ENCODE results near the gene NEUROD6.

The NEUROD6 gene

DNA sequence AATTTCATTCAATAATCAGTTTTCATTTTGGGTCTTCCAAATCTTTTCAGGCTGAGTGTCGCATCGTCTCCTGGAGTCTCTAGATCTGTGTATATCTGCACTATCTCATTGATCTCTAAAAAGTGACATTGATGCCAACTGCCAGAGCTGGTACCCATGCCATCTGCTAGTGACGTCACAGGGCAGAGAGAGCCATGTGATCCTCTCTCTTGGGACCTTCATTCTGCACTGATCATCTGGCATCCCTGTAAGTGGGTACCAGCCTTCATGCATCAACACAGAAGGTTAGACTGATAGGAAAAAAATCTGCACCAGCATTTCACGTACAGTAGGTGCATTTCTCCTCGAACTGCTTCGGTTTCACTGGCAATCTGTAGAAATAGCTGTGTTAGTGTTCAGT lies at the start of gene NEUROD6:
TSS of gene NEUROD6 (minus strand) at position 124 of the 400 bp plus-strand sequence. CDS start 1,458 bp downstream, outside the sequence.
- DNase-seq (ENCODE audit: low read depth in 2 of 2), result no peak

DNA sequence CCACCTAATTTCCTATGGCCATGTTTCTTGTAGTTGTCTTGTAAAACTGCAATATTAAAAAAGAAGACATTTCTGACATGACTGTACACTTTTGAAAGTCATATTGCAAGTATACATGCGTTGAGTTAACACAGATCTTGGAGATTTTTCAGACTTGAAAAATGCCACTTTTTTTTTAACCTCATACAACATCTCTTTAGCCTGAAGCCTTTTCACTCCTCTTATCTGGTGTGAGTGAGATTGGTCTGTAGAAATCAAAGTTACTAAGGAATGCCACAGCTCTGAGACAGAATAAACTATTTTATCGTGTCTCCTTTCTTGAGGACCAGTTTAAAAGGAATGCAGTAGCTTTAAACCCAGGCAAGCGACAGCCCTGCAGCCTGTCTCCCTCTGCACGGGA lies 43.9 kb upstream of the NEUROD6 start:
- DNase-seq (ENCODE audit: low read depth in 2 of 2), result no peak

DNA sequence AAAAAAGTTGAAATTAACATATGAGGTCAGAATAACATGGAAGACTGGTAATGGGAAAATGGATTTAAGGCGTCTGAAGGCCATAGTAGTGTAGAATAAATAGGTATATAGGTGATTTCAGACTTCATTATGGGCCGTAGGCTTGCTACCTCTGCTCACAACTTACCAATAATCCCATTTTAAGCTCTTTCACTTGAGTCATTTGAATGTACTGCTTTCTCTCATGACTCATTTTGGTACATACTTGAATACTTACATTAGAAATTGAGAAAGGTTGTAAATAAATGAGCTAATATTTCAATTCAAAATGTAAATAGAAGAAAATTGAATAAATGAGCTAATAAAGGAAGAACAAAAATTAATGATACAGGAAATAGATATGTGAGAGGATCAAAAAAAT lies 42.2 kb upstream of the NEUROD6 start:
- no peak for DNase-seq (ENCODE audit: low read depth in 2 of 2)

DNA sequence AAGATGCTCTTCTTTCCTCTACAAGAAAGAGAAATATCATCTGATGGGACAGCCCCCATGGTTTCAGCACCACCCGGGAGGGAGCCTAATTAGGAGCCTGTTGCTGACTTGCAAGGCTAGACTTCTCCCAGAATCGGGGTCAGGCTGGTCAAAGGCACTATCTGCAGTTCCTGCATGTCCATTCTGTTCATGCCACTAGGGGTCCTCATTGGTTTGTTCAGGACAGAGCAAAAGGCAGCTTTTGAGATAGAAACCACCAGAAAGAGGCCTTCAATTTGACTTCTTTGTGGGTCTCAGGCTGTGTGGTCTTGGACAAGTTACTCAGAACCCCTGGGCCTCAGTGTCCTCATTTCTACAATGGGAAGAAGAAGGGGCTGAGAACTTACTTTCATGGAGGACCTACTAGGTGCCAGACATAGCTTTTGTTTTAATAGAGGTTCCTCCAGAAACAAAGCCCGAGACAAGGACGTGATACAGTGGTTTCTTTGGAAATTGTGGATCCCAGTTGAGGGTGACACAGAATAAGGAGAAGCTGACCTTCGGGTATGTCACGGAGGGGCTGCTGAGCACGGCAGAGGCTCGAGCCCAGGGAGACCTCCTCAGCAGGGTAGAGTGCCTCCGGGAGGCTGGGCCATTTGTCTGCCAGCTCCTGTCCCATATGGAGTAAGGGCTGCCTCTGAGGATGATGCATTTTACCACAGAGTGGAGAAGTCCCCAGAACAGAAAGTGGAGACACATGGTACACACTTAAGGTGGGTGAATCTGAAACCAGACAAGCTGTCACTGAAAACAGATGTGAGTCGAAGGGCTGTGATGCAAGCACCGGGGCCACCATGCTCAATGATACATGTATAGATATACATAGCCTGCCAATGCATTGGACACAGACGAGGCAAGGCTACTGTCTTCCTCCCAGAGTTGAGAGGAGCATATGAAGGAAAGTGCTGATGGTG lies 33.1 kb upstream of the NEUROD6 start:
- no peak for DNase-seq (ENCODE audit: low read depth in 2 of 2)

DNA sequence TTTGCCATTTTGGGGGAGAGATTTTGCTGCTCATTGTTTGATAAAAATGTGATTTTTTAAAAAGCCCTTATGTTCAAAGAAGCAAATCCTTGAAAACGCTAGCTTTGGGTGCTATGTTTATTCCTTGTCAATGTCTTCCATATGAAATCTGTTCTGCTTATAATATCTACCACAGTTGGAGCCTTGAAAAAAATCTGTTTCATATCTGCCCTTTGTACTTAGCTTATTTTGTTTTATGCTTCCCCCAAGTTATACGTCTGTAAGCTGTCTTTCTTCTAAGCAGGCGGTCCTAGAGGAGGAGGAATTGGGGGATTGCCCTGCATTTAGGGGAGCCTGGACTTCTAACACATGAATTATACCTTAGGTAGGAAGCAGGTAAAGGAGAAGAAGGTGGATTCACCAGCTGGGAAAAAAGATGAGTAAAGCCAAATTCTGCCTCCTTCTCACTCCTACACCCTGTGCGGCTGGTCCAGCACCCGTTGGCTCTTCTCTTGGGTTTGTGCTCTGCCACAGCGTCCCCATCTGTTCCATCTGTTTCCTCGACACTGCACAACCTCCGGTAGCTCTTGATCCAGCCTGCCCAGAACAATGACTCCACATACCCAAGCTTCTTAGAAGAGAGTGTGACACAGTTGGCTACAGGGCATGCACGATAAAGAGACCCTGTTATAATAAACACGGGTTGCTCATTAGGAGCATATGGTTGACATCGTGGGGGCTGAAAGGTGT lies 31.9 kb upstream of the NEUROD6 start:
- DNase-seq (ENCODE audit: low read depth in 2 of 2), result no peak

DNA sequence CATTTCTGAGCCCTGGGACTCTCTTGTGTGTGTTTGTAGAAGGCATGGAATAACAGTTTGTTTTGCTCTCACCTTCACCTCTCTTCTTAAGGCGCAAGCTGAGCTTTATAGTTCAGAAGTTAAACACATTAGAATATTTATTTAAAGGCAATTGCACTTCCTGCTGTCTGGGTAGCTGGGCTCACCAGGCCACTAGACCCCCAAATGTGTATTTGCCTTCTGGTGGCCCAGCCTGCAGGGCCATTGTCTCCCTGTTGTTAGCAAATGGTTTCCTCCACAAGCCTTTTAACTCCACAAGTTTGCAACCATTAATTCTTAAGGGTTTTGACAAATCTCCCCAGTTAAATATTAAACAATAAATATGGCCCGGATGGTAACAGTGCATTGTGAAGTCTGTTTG lies 31.1 kb upstream of the NEUROD6 start:
- DNase-seq (ENCODE audit: low read depth in 2 of 2), result no peak

DNA sequence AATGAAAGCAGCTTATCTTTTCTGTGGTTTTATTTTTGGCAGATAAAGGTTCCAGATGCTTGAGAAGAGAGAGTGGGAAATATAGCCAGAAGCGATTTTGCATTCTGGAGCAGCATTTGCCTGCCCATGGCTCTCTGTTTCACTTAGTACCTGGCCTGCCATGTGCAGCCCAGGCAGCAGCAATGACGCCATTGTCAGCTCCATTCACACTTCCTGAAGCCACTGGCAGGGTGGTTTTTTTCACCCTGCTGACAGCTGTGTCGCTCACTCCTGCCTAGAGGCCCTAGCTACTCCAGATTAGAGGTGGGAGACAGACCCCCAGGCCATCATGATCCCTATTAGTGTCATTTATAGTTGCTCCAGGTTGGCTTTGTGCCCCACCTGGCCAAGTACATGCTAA lies 30.1 kb upstream of the NEUROD6 start:
- DNase-seq (ENCODE audit: low read depth in 2 of 2), result no peak

DNA sequence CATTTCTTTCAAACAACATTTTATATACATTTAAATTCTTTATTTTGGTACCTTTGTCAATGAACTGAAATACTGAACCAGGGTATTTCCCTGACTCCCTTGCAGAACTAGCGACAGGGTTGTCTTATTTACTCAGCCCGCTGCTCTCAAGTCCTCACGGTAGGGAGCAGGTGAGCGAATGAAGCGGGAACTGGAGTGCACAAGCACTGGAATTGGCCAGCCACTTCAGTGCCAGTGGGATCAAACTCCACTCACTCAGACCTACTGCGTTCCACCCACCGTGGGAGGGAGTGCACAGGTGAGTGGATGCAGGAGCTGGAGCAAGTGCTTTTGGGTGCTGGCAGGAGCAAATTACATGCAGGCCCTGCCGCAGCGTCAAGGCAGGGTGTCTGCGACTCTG lies 28.1 kb upstream of the NEUROD6 start:
- no peak for DNase-seq (ENCODE audit: low read depth in 2 of 2)

DNA sequence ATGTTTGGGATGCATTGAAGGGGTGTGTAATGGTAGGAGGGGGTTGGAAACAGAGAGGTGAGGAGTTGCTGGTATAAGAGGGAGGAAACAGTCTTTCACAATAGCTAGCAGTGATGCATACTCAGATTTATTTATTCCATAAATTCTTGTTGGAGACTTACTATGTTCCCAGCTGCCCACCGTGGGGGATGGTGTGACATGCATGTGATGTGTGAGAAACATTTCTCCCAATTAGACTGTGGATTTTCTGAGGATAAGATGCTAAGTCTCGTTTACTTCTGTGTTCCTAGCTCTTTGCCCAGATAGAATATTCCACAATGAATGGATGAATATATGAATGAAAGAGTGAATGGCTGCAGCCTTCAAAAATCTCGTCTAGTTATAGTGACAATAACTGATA lies 23.0 kb upstream of the NEUROD6 start:
- DNase-seq (ENCODE audit: low read depth in 2 of 2), result no peak

DNA sequence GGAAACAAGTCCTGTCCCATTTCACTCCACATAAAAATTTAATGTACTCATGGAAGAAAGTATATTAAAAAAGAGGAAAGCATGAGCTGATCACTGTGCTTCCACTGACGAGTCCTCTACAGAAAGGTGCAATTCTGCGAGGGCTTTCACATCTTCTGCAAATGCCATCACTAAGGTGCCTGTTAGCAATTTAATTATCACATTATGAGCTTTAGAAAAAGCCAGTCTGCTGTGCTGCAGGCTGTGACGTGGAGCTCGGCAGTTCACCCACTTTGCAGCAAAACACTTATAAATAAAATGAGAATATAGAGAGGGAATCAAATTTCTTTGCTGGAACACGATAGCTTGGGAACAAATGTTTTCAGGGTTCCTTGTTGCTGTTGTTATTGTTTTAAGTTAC lies 22.5 kb upstream of the NEUROD6 start:
- DNase-seq (ENCODE audit: low read depth in 2 of 2), result no peak

DNA sequence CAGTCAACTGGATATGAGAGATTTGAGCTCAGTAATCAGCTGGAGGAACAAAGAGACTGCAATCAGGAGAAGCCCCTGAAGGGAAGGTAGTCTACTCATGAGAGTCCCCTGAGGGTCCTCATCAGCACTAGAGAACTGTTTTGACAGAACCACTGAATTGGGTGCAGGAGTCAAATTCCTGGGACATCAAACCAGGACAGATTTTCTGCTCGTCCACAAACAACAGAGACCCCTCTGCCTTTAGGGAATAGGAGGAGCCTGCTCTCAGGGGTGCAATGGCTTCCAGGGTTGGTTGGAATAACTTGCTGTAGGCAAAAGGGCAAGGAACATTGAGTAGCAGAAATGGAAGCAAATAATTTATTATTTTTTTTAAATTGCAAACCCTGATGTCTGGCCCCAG lies 21.9 kb upstream of the NEUROD6 start:
- no peak for DNase-seq (ENCODE audit: low read depth in 2 of 2)

DNA sequence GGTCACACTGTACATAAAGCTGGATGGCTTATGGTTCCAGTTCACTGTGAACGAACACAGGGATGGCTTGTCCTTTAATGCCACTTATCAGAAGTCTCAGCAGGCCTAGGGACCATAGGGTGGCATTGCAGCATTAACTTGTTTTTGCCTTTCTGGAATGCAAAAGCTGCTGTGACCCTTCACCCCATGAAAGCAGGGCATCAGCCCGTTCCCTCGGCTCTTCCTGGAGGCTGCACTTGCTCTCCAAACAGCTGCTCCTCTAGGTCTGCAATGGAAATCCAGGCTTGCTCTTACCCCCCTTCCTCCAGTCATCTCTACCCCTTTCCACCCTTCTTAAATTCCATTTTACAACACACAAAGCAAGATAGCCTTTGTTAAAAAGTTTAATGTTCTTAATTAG lies 17.9 kb upstream of the NEUROD6 start:
- no peak for DNase-seq (ENCODE audit: low read depth in 2 of 2)

DNA sequence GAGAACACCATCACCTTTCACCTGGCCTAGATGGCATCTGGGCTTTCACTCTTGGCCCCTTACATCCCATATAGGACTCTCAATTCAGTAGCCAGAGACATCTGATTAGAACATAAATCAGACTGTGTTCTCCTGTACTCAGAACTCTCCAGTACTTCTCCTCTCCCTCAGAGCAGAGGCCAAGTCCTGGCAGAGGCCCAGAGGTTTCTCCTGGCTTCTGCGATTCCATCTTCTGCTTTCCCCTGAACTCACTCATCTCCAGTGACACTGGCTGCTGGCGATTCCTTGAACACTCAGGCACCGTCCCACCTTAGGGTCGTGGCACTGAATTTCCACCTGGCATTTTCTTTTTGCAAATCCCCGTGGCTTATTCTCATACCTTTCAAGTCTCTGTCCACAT lies 4.9 kb upstream of the NEUROD6 start:
- no peak for DNase-seq (ENCODE audit: low read depth in 2 of 2)

DNA sequence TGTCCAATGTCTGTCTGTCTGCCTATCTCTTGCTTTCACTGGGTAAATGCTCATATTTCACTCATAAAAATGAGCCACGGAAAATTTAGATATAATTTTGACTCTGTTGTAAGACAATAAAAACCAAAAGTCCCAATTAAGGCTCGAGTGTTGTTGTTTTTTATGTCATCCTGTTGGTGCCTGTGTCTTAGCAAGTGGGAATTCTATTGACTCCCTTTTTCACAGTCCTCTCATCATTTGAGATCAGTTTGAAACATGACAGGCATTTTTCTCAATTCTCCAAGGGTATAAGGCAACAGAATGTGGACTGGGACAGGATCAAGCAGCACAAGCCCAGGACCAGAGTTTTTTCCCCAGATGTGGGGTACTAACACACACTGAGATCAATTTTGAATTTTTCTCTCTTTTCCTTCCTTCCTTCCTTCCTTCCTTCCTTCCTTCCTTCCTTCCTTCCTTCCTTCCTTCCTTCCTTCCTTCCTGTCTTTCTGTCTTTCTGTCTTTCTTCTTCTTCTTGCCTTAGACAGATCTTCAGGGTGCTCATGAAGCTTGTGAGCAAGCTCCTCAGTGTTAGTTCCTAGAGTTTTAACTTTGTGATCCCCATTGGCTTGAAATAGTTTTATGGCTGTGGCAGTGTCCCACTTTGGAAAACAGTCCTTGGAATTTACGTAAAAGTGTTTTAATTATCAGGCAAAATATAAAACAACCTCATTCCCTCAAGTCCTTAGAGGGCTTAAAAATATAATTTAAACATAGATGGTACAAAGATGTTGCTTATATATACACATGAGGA lies 3.2 kb upstream of the NEUROD6 start:
- DNase-seq (ENCODE audit: low read depth in 2 of 2), result no peak

DNA sequence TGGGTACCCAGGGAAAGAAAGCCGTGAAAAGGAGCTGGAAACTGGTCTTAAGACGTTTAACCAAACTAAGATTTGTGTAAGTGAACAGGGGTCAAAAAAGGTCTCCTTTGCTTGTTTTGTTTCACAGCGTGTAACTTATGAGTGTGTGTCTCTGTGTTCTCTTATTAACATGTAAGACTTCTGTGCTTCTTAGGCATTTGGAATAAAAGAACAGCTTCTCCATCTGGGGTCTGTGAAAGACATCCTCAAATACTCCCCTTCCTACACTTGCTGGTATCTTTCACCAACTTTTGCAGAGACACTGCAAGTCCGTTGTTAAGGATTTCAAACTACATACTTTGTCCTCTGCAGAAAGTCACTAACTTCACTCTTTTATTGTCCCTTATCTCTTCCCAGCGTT lies 615 bp upstream of the NEUROD6 start:
- DNase-seq (ENCODE audit: low read depth in 2 of 2), result no peak

DNA sequence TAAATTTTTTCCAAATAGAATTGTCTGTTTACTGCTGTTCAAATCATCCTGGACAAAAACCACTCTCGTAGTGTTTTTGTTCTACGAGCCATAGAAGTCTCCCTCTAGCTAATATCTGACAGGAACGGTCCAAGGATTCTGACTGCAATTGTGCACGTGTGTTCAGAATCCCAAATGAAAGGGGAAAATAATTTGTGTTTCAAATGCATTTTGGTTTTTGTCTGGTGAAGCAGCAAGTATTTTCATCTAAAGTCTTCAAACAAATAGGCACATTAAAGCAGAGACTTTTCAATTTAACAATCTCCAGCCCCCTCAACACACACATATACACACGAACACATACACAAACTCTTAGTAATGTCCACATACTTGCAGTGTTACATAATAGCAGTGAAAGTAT lies 475 bp downstream of the NEUROD6 start:
- DNase-seq (ENCODE audit: low read depth in 2 of 2), result no peak

DNA sequence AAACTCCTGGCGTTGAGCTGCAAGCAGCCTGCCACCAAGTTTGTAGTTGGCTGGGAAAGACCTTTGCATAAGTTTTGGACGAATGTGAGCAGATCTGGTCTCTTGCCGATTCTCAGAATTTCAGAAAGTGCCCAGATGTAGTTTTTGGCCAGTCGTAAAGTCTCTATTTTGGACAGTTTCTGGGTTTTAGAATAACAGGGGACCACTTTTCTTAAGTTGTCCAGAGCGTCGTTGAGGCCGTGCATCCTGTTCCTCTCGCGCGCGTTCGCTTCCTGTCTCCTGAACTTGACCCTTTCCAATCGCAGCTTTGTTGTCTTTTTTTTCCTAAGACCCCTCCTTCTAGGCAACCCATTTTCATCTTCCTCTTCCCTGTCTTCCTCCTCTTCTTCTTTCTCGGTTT lies 1.8 kb downstream of the NEUROD6 start:
- no peak for DNase-seq (ENCODE audit: low read depth in 2 of 2)

DNA sequence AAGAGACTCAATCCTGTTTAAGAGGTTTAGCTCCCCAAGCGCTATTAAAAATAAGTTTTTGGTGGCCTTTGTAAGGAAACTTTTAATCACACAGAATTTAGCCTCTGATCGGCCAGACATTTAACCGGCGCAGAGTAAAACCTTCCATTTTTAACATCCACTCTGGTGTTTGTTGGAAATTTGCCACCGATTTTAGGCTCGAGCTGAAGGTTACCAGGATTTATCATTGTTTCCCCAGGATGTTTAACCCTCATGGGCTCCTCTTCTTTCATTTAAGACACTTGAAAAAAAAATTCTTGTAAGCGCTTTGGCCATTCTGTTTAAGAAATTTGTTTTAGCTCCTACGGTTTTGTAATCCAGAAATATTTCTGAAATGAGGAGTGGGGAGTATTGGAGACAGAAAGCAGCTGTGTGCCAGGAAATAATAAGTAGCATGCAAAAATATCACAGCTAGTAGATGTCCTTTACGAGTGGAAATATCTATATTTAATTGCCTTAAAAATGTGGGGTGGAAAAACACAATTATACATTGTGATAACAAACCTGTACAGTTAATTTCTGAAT lies 3.4 kb downstream of the NEUROD6 start:
- DNase-seq (ENCODE audit: low read depth in 2 of 2), result no peak

DNA sequence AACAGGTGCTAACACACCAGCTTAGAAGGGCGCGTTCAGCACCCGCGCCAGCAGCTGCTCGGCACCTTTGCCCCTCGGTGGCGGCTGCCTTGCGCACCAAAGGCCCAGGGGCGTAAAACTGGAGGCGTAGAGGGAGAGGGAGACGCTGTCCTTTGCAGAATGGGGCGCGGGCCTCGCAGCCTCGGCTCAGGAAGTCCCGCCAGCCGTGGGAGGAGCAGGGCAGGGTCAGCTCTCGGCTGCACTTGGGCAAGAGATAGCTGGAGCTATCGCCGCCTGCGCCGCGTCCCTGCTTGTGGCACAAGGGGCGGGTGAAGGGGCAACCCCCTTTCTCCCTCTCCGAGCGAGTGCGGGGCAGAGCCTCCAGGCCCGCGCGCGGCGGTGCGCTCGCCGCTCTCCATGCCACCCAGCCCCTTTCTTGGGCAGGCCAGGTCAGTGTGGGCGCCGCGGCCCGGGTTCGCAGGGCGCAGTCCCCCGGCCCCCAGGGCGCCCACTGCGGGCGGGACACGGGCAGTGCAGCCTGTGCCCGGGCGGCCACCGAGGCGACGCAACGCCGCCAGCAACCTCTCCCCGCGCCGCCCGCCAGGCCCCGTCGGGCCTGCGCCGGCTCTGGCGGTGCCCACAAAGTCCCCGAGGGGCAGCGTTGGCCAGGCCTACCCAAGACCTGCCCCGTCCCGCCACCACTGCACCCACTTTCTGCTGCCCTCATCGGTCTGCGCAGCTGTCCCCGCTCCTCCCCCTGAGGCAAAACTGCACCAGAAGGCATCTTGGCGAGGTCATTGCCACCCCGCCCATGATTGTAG lies 4.1 kb downstream of the NEUROD6 start:
- DNase-seq (ENCODE audit: low read depth in 2 of 2), result no peak

DNA sequence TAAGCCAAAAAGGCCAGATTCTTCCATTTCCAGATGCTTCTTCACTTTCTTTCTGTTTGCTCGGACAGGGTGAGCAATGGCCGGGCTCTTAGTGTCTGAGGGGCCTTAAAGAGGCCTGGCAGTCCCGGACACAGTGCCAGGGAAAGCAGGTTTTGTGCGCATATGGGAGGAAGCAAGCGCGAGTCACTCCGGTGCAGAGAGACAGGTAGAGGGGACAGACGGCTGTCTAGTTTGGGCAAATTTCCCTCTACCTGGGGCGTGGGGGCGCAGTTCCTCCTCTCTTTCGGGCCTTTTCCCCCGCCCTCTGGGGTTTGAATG lies 4.7 kb downstream of the NEUROD6 start:
- DNase-seq (ENCODE audit: low read depth in 2 of 2), result no peak

DNA sequence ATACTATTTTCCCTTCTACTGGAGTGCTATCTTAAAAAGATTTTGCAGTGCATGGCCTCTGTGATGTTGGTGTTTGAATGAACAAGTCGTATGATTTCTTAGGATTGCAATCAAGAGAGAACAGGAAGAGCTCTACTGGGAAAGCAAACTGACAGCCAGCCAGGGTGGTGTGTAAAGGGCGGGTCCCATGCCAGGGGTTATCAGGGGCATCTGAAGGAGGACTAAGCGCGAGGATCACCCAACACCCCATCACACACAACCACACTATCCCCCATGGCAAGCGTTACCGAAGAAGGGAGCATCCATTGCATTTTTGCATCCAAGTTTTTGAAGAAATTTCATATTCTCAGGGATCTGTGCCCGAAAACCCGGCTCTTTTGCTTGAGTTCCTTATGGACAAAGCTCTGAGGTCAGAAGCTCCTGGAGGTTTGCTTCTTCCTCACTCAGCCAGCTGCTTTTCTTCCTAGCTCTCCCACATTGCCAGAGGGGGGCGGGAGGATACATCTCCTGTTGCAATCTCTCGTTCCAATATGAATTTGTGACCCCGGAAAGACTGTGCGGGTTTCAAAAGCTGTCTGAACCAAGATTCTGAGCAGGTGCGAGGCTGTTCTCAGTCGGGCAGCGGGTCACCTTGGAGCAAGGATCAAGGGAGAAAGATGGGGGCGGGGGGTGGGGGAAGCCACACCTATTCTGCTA lies 5.2 kb downstream of the NEUROD6 start:
- no peak for DNase-seq (ENCODE audit: low read depth in 2 of 2)

Data from stimulated activated CD8-positive, alpha-beta memory T cell treated with anti-CD3 and anti-CD28 coated beads, Interleukin-2, amount 100 ng/mL, for 1 hour (primary cell).